Activated CD4-positive, alpha-beta T cell treated with anti-CD3 and anti-CD28 coated beads, Interleukin-2, amount 10 ng/mL, durations not matched to agents 24 days and 14 days (primary cell): Measurements from ENCODE around the gene C9orf85. TPM values are rescaled to one million over a fixed set of nuclear protein-coding genes. Genes with fewer than 3 reads are reported as not detected.
"Not testable (repeated sequence)": the region's sequence is repeated elsewhere in the genome, so short reads cannot be mapped to it uniquely, and the experiment has no call there.

Experiments used
- DNase-seq: peaks from one replicate; pipeline ENCODE4 v3.0.0; 2022
- H3K27ac Mint-ChIP-seq: one replicate; pipeline ENCODE4 v1.8.0; 2022; ENCODE audit warnings: mild to moderate bottlenecking, mixed read lengths
- H3K27me3 Mint-ChIP-seq: one replicate; pipeline ENCODE4 v1.8.0; 2022; ENCODE audit warnings: mixed read lengths
- H3K36me3 Mint-ChIP-seq: one replicate; pipeline ENCODE4 v1.8.0; 2022; ENCODE audit warnings: low read depth, mild to moderate bottlenecking, mixed read lengths
- H3K4me1 Mint-ChIP-seq: one replicate; pipeline ENCODE4 v1.8.0; 2021; ENCODE audit warnings: mixed read lengths
- H3K4me3 Mint-ChIP-seq: one replicate; pipeline ENCODE4 v1.8.0; 2022; ENCODE audit warnings: mild to moderate bottlenecking, moderate library complexity, mixed read lengths
- H3K9me3 Mint-ChIP-seq: one replicate; pipeline ENCODE4 v1.8.0; 2021; ENCODE audit warnings: mixed read lengths
- intact Hi-C: fragments of 100-400 bp; cut with micrococcal nuclease; formaldehyde crosslinking; loops from one replicate; pipeline ENCODE4 v1.15.1; 2023
- total RNA-seq: library from RNA; stranded (reverse); gene quantifications from 2 replicates; pipeline ENCODE4 v1.2.3, GENCODE V29; 2022

Gene C9orf85
- total RNA-seq, 1 donor from 2014 or later = 11.6 TPM

DNA sequence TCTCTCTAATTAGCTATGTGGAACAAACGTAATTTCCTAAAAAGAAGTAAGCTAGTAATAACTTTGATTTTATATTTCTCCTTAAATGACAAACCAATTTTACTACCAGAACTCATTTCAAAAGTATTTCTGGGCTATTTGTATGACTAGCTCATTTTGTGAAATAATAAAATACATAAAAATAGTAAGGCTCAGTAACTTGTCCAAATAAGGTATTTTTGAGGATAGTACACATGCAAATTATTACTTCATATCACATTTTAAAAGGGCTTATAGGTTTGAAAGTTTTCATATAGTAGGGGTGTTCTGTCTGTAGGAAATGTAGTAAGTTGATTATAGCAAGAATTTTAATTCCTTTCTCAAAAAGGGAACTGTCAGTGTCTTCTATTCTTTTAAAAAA is 26.5 kb downstream of the C9orf85 start:
- Mint-ChIP-seq H3K27ac (no peak overlapping the region), H3K4me1 (peaks cover 11% of the 10 kb centered on the region), H3K9me3 (peaks cover 1% of the 10 kb centered on the region), H3K4me3 (no peak overlapping the region), H3K36me3 (peaks cover under 1% of the 10 kb centered on the region), H3K27me3 (no peaks in the 10 kb centered on the region)
- intact Hi-C loops = no loop called here
- DNase-seq = no peak

DNA sequence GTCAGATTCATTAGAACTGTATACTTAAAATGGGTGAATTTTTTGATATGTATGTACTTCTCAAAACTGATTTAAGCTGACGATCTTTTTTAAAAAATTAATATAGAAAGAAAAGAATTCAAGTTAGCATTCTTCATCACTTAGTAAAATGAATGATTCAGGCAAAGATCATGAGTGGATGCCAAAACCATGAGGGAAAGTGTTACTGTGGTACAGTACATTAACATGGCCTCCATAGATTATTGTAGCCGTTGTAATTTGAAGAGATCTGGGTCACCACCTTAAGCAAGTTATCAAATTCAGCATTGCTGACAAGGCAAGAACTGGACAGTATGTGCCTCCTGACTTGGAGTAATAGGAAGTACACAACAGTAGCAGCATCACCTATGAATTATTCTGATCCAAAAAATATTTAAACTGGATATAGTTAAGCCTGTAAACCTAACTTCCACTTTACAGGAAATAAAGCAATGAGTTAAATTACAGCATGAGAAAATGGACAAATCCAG is 29.7 kb downstream of the C9orf85 start:
- no peaks in the 10 kb centered on the region for H3K36me3 Mint-ChIP-seq
- no peak for DNase-seq
- no peak overlapping the region for H3K4me3 Mint-ChIP-seq
- H3K9me3 Mint-ChIP-seq = no peaks in the 10 kb centered on the region
- H3K27ac Mint-ChIP-seq = no peak overlapping the region
- no peaks in the 10 kb centered on the region for H3K27me3 Mint-ChIP-seq
- intact Hi-C loops = no loop called here
- H3K4me1 Mint-ChIP-seq = peaks cover 10% of the 10 kb centered on the region

DNA sequence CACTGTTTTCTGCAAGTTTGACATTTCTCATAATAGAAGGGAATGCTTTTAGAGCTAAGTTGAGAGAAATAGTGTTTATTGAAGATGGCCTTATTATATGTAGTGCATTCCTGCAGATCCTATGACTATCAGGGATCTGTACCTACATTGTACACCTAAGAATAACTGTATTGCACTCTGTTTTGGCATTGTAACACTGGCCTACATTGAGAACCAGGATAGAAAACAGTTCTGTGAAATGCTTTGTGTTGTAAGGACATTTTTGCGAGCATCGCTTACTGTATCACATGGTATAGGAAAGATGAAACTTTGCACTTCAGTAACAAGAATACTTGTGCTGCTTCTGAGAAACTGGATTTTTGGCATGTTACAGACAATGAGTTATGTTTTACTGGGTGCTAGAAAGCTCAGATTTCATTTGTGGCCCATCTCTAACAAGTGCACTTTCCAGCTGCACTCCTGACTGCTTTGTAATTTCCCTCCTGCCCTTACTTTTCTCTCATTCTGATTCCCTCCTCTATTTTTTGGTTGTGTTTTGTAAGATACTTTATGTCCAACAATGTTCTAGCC is 30.6 kb downstream of the C9orf85 start:
- no peak overlapping the region for H3K4me3 Mint-ChIP-seq
- no peaks in the 10 kb centered on the region for H3K27me3 Mint-ChIP-seq
- peaks cover 1% of the 10 kb centered on the region for H3K36me3 Mint-ChIP-seq
- no peaks in the 10 kb centered on the region for H3K9me3 Mint-ChIP-seq
- peak; percentile 34 for DNase-seq
- H3K4me1 Mint-ChIP-seq = peaks cover 9% of the 10 kb centered on the region
- no peak overlapping the region for H3K27ac Mint-ChIP-seq
- intact Hi-C loops = no loop called here

DNA sequence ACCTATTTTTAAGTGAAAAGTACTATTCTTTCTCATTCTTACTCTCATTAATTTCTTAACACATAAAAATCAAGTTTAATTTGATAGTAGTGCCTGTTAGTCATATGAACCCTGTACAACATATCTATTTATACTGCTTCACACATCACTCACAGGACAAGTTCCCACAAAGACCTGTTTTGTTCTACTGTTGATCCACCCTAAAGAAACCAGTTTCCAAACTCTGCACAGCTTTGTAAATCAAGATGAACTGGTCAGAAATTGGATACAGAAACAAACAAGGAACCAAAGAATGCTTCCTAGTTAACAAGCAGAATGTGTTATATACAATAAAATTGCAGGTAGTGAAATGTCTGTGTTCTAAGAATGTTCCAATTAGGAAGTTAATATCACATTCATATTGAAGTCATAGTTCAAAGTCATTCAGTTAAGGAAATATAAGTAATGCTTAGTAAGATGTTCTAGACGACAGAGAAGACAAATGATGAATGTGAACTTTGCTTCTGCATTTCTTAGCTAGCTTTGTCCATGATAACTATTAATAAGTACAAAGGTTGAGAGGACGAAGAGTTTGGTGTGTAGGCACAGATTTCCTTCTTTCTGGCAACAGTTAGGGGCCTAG is 33.4 kb downstream of the C9orf85 start:
- H3K4me3 Mint-ChIP-seq = no peak overlapping the region
- no peaks in the 10 kb centered on the region for H3K27me3 Mint-ChIP-seq
- H3K9me3 Mint-ChIP-seq = no peaks in the 10 kb centered on the region
- no peak for DNase-seq
- no peak overlapping the region for H3K27ac Mint-ChIP-seq
- intact Hi-C loops = no loop called here
- peaks cover 11% of the 10 kb centered on the region for H3K36me3 Mint-ChIP-seq
- peaks cover 9% of the 10 kb centered on the region for H3K4me1 Mint-ChIP-seq

GRCh38 chr9:71954652-71955051 is 43.2 kb downstream of the C9orf85 start:
- H3K9me3 Mint-ChIP-seq, H3K4me1 Mint-ChIP-seq, DNase-seq, H3K27me3 Mint-ChIP-seq, H3K27ac Mint-ChIP-seq, H3K36me3 Mint-ChIP-seq, intact Hi-C loops, H3K4me3 Mint-ChIP-seq: not testable (repeated sequence)

DNA sequence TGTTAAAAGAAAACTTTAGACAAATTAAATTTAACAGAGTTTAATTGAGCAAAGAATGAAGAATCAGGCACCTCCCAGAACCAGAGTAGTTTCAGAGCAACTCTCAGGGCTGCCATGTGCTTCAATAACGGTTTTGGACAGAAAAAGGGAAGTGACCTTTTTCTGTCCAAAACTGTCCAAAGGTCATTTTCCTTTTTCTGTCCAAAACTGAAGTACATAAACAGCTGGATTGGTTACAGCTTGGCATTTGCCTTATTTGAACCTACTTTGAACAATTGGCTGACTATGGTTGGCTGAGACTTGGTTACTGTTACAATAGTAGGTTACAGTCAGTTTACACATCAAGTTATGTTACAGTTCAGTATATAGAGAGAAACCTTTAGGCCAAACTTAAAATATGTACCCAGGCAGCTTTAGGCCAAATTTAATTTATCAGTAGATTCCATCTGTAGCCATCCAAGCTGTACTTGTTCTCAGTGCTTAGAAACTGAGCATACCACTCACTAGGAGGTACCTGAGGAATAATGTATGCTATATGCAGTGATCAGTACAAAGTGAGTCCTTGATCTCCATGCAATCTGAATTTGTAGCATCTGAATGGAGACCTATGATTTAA is 44.0 kb downstream of the C9orf85 start:
- Mint-ChIP-seq H3K9me3 (no peaks in the 10 kb centered on the region), H3K27me3 (no peaks in the 10 kb centered on the region), H3K27ac (no peak overlapping the region), H3K36me3 (peaks cover 8% of the 10 kb centered on the region), H3K4me1 (peaks cover 1% of the 10 kb centered on the region), H3K4me3 (no peak overlapping the region)
- intact Hi-C loops = no loop called here
- DNase-seq = no peak

GRCh38 chr9:71962328-71962727 is 50.9 kb downstream of the C9orf85 start:
- intact Hi-C loops = no loop called here
- H3K36me3 Mint-ChIP-seq = peaks cover 32% of the 10 kb centered on the region
- no peaks in the 10 kb centered on the region for H3K9me3 Mint-ChIP-seq
- H3K27ac Mint-ChIP-seq = no peak overlapping the region
- H3K4me3 Mint-ChIP-seq = no peak overlapping the region
- H3K27me3 Mint-ChIP-seq = no peaks in the 10 kb centered on the region
- DNase-seq = no peak
- no peaks in the 10 kb centered on the region for H3K4me1 Mint-ChIP-seq

DNA sequence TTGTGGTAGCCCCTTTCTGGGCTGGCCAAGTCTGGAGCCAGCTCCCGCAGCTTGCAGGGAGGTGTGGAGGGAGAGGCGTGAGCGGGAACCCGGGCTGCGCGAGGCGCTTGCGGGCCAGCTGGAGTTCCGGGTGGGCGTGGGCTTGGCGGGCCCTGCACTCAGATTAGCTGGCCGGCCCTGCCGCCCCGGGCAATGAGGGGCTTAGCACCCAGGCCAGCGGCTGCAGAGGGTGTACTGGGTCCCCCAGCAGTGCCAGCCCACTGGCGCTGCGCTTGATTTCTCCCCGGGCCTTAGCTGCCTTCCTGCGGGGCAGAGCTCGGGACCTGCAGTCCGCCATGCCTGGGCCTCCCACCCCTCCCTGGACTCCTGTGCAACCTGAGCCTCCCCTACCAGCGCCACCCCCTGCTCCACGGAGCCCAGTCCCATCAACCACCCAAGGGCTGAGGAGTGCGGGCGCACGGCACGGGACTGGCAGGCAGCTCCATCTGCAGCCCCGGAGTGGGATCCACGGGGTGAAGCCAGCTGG is 52.1 kb downstream of the C9orf85 start:
- DNase-seq, H3K9me3 Mint-ChIP-seq, H3K27me3 Mint-ChIP-seq, H3K27ac Mint-ChIP-seq, H3K4me3 Mint-ChIP-seq, intact Hi-C loops, H3K4me1 Mint-ChIP-seq: not testable (repeated sequence)
- peaks cover 40% of the 10 kb centered on the region for H3K36me3 Mint-ChIP-seq

GRCh38 chr9:71965403-71965802 is 54.0 kb downstream of the C9orf85 start:
- intact Hi-C loops = no loop called here
- Mint-ChIP-seq H3K36me3 (peaks cover 38% of the 10 kb centered on the region), H3K27ac (no peak overlapping the region), H3K4me3 (no peak overlapping the region), H3K27me3 (no peaks in the 10 kb centered on the region), H3K9me3 (peaks cover 8% of the 10 kb centered on the region), H3K4me1 (peaks cover 2% of the 10 kb centered on the region)
- DNase-seq = no peak

GRCh38 chr9:71966601-71967000 is 55.2 kb downstream of the C9orf85 start:
- Mint-ChIP-seq H3K27me3 (no peaks in the 10 kb centered on the region), H3K36me3 (peaks cover 40% of the 10 kb centered on the region), H3K4me1 (peaks cover 2% of the 10 kb centered on the region), H3K4me3 (no peak overlapping the region), H3K27ac (no peak overlapping the region), H3K9me3 (peaks cover 8% of the 10 kb centered on the region)
- no peak for DNase-seq
- intact Hi-C loops = no loop called here

GRCh38 chr9:71968541-71969090 is 57.2 kb downstream of the C9orf85 start:
- Mint-ChIP-seq H3K4me1 (peaks cover 2% of the 10 kb centered on the region), H3K9me3 (peaks cover 8% of the 10 kb centered on the region), H3K27me3 (no peaks in the 10 kb centered on the region), H3K27ac (no peak overlapping the region), H3K4me3 (no peak overlapping the region), H3K36me3 (peaks cover 34% of the 10 kb centered on the region)
- intact Hi-C loops = no loop called here
- no peak for DNase-seq

GRCh38 chr9:71975833-71976232 is 64.4 kb downstream of the C9orf85 start:
- H3K9me3 Mint-ChIP-seq = no peaks in the 10 kb centered on the region
- H3K4me1 Mint-ChIP-seq = no peaks in the 10 kb centered on the region
- H3K27me3 Mint-ChIP-seq = no peaks in the 10 kb centered on the region
- no peak for DNase-seq
- H3K27ac Mint-ChIP-seq = no peak overlapping the region
- H3K4me3 Mint-ChIP-seq = no peak overlapping the region
- intact Hi-C loops = loop anchor here (2.0 kb wide), 1 partner anchor 169 kb away; no protein-coding TSS in a partner anchor
- peaks cover 5% of the 10 kb centered on the region for H3K36me3 Mint-ChIP-seq

- no peaks in the 10 kb centered on the region for H3K9me3 Mint-ChIP-seq
- intact Hi-C loops = loop anchor here (2.0 kb wide), 1 partner anchor 170 kb away; no protein-coding TSS in a partner anchor
Observed at GRCh38 chr9:71977003-71977402, 65.6 kb downstream of the C9orf85 start.

More at GRCh38 chr9:71977003-71977402, 65.6 kb downstream of the C9orf85 start:
- Mint-ChIP-seq H3K4me3 (no peak overlapping the region), H3K27me3 (no peaks in the 10 kb centered on the region), H3K27ac (no peak overlapping the region), H3K4me1 (no peaks in the 10 kb centered on the region), H3K36me3 (peaks cover 3% of the 10 kb centered on the region)
- DNase-seq = no peak
